HG03103 (cell line): ENCODE data around the gene HYAL3.

Experiments used
- ATAC-seq: cut with Tn5 transposase; IDR thresholded peaks from one replicate; pipeline ENCODE4 v1.9.1; 2021; ENCODE audit warnings: low read depth; ENCODE audit not compliant: unreplicated experiment

Gene HYAL3

GRCh38 chr3:50330330-50330729 is 31.1 kb upstream of the HYAL3 start:
- ATAC-seq = no peak

DNA sequence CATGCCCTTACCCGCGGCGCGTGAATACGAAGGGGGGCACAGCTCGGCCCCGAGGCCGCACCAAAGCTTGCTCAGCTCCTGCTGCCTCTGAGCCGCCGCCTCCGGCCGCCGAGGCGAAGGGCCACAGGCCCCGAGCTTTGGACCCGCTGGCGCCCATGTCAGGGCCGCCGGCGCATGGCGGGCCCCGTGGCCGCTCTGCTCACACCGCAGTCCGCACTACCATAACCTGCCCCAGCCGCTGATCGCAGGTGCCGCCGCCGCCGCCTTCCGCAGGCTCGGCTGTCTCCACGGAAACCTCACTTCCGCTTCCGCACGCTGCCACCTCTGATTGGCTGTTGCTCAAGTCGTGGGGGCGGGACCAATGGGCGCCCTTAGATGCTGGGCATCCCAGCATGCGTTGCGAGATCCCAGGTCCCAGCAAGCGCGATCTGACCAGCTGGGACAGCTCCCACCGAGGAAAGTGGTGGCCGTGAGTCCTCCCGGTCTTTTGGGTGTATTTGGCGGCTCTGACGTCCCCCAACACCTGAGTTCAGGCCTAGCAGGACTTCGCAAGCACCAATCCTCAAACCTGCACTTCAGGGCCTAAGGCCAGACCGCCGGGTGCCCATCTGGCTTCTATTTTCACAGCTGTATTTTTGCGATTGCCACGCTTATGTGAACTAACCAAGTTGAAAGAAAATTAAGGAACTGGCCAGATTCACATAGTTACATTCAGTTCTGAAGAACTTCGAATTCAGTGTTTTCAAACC is 28.9 kb upstream of the HYAL3 start, which contains the start of gene TUSC2:
TSS of gene TUSC2 (minus strand) at position 281 of the 749 bp plus-strand sequence. CDS start at position 157, 124 bp downstream.
- peak; percentile 84 for ATAC-seq

- ATAC-seq = no peak
These were observed 27.9 kb upstream of the HYAL3 start for GRCh38 chr3:50327129-50327528.

DNA sequence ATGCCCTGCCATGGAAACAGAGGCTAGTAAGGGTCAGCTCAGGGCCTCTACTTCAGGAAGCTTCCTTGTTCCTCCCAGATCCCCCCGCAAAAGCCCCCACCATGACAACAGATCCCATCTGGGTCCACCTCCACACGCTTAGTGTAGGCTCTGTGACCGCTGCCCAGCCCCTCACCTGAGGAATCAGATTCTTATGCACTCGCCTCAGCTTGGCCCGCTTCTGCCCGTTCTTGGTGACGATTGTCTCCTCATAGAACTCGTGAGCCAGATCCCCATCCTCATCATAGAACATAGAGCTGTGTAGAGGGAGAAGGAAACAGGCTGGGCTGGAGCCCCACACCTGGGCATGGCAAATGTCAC is 27.0 kb upstream of the HYAL3 start:
- ATAC-seq = no peak

GRCh38 chr3:50325497-50326181 is 26.4 kb upstream of the HYAL3 start:
- ATAC-seq = no peak

- no peak for ATAC-seq
These were observed 25.9 kb upstream of the HYAL3 start for GRCh38 chr3:50325113-50325480.

GRCh38 chr3:50324351-50325112 is 25.3 kb upstream of the HYAL3 start:
- no peak for ATAC-seq

DNA sequence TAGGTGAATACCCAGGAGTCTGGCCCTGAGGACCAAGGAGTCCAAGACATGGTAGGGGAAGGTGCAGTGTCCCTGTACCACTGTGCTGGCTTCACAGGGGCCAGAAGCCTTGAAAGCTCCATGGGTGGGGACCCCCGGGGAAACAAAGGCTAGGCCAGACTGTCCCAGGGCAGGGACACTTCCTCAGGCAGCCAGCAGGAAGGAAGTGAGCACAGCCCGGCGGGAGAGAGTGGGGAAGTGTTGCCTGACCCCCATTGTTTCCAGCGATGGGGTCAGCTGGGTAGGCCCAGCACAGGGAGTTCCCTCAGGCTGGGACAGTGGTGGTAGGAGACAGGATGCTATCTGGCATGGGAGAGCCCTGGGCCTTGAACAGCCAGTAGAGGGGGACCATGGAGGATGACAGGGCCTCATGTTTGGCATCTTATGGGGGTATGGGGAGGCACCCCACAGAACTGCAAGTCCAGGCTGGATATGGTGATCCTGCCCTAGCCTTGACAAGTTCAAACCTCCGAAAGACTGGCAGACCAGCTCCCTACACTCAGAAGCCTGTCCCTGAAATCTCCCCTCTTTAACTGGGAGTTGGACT is 24.5 kb upstream of the HYAL3 start:
- no peak for ATAC-seq

DNA sequence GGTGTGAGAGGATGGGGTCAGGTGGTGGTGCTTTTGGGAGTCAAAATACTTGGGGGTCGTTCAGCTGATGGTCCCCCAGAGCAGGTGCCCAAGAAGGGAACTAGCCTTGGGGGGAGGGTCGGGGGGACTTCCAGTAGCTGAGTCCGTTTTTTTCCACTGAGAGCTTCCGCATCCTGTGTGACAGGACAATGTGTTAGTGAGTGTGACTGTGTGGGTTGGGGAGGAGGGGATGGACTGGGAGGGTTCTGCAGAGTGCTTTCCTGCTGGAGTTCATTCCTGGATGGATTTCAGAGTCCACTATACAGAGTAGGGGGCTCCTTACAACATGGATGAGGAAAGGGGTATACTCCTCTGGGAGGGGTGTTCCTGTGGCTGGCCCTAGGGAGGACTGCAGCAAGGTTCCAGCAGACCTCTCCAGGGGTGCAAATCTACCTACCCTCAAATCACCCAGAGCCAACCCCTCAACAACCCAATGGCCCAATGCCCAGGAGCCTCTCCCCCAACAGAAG is 23.9 kb upstream of the HYAL3 start:
- ATAC-seq = no peak

- no peak for ATAC-seq
These were observed 23.3 kb upstream of the HYAL3 start, which contains the start of gene HYAL2 for GRCh38 chr3:50322386-50323091. TSS of gene HYAL2 (minus strand) at chr3:50322745. CDS start at chr3:50320489, 2,256 bp downstream.

DNA sequence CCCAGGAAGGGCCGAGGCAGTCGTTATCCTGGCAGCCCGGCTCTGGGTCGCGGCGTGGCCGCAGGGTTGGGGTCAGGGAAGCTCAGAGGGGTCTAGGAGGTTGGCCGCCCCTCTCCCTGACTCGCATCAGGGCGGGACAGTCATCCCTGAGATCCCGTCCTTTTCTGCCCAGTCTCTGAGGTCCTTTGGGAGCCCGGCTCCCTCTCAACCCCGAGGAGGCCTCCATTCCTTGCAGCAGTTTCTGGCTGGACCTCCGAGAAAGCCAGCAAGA is 22.8 kb upstream of the HYAL3 start:
- no peak for ATAC-seq

DNA sequence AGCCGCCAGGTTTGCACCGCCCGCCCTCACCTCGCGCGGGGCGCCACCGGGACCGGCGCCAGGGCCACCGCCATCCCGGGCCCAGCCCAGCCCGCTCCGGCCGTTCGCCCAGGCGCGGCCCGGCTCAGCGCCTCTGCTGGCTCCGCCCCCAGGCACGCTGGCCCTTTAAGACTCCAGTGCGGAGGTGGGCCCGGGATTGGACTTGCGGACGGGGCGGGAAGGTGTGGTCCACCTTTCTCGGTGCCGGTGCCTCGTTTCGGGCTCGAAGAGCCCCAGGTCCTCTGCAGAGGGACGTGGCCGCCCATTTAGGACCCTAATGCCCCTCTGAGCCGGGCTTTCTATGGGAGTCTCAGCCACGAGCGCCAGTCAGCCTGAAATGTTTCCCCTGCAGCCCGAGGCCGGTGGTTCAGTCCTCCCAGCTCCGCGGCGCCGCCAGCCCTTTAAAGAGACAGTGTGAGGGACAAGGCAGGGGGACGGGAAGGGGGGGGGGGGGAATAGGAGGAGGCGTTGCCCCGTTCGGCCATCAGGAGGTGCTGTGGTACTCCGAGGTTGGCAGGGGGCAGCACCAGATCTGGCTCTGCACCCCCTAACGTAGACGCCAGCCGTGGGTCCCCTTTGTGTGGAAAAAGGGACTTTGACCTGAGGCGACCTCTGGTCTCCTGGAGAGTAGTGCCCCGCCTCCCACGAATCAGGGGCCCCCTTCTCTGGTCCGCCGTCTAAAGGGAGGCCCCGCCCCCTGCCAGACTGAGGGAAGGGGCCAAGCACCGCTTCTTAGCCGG is 22.3 kb upstream of the HYAL3 start:
- ATAC-seq = peak; percentile 70

GRCh38 chr3:50320853-50321335 is 21.7 kb upstream of the HYAL3 start:
- ATAC-seq = peak; percentile 29

GRCh38 chr3:50319894-50320625 is 20.9 kb upstream of the HYAL3 start:
- no peak for ATAC-seq

DNA sequence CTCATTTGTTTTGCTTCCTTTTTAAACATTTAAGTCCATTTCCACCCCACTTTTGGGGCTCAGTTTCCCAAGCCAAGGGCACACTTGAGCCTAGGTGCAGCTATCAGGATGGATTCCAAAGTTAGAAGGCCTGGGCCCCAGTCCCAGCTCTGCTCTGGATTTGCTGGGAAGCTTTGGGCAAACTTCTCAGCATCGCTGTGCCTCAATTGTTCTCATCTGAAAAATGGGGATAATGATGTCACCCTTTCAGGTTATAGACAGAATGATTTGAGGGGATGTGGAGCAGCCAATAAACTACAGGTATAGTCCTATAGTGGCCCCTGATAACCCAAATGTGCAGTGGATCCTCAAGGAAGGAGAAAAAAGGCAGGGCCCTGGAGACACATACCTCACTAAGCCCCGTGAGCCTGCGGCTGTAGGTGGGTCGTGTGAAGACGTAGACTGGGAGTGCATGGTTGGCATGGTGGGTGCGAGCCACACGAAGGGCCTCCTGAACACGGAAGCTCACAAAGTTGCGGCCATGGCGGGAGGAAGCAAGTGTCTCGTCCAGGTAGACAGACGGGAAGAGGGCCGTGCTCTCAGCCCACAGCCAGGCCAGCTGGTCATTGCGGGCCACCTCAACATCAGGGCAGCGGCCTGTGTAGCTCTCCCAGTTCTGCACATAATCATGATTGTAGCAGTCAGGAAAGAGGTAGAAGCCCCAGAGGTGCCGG is 20.1 kb upstream of the HYAL3 start:
- ATAC-seq = no peak

DNA sequence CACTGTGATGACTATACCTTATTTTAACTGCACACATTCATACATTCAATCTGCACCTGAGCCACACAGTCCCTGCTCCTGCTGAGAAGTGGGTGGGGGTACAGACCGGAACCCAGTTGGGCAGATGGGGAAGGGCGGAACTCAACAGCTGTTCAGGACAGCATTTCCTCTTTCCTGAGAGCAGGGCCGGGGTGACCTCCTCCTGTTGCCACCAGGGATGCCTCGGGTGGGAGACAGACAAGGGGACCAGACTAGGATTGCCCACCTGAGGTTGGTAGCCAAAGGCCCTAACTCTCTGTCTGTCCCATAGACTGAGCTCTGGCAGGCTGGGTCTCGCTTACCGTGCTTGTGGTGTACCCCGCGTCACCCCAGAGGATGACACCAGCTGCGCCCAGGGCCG is 19.4 kb upstream of the HYAL3 start:
- ATAC-seq = no peak

- no peak for ATAC-seq
These were observed 19.0 kb upstream of the HYAL3 start for GRCh38 chr3:50318163-50318562.

- ATAC-seq = no peak
These were observed 18.1 kb upstream of the HYAL3 start for GRCh38 chr3:50317300-50317699.
